K562 treated with DMSO at 1 percent for 24 hours (cell line): ENCODE results near the gene TFCP2L1. TPM values are rescaled to one million over a fixed set of nuclear protein-coding genes. Genes with fewer than 3 reads are reported as not detected.

ENCODE experiments used
- total RNA-seq: library from RNA; unstranded; fragments of 300-600 nt; gene quantifications from 2 replicates; pipeline ENCODE4 v1.2.3, GENCODE V29; 2022; ENCODE audit warnings: low read depth; ENCODE audit not compliant: insufficient read depth

TFCP2L1 gene, protein sequence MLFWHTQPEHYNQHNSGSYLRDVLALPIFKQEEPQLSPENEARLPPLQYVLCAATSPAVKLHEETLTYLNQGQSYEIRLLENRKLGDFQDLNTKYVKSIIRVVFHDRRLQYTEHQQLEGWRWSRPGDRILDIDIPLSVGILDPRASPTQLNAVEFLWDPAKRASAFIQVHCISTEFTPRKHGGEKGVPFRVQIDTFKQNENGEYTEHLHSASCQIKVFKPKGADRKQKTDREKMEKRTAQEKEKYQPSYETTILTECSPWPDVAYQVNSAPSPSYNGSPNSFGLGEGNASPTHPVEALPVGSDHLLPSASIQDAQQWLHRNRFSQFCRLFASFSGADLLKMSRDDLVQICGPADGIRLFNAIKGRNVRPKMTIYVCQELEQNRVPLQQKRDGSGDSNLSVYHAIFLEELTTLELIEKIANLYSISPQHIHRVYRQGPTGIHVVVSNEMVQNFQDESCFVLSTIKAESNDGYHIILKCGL
- 0.23 and 1.0 TPM in 2 replicates for total RNA-seq

DNA sequence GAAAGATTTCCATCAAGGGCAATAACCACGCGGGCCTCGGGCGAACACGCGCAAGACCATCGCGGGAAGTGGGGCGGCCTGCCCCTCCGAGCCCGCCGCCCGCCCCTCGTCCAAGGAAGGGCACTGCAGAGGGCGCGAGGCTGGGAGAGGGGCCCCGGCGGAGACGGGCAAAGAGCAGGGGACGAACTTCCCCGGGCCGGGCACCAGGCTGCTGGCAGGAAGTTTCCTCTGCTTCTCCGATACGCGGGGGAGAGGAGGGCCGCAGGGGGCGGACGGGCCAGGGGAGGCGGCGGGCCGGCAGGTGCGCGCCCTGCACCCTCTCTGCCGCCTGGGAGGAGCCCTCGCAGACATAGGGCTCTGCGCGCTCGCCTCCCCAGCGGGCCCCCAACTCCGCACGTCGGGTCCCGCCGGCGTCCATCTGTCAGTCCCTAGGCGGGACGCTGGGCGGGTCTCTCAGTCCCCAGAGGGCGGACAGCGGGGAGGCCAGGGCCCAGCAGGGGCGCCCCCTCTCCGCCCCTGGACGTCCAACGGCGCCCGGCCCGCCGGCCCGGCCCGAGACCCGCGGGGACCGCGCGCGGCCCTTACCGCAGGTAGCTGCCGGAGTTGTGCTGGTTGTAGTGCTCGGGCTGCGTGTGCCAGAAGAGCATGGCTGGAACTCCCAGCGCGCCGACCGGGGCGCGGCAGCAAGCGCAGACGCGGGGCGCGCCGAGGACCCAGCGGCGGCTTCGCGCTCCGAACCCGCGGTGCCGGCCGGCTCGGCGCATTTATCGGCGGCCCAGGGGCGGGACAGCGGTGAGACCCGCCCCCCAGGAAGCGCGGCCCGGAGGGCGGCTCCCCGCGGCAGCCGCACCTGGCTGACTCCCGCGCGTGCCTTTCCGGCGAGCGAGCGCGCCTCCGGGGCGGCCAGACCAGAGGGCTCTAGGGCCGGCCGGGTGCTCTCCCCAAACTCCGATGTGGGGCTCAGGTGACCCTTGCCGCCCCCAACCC, at the start of gene TFCP2L1:
TSS of gene TFCP2L1 (minus strand) at position 740 of the 987 bp plus-strand sequence. CDS start at position 647, 93 bp downstream.

Other genes with a start within 250 kb of the TFCP2L1 start
- gene RNU4ATAC, start 245.7 kb upstream of the TFCP2L1 start, total RNA-seq, result not detected in 2 replicates